Islet precursor cell (in vitro differentiated cells): ENCODE results near the gene KCTD20.
"Not testable (repeated sequence)": the region's sequence is repeated elsewhere in the genome, so short reads cannot be mapped to it uniquely, and the experiment has no call there.

Experiments
- DNase-seq: peaks from one replicate; pipeline ENCODE4 v3.0.0-alpha.2; 2018

The KCTD20 gene

GRCh38 chr6:36442671-36443470, at the start of gene KCTD20, which contains the start of gene PXT1:
Gene KCTD20 (plus strand): TSS chr6:36443000. CDS start chr6:36470098, 27,098 bp downstream.
Gene PXT1 (minus strand): TSS chr6:36442854. CDS start chr6:36426082, 16,772 bp downstream.
- DNase-seq, result peak; percentile 90

- no peak for DNase-seq
These were observed 42.8 kb upstream of the KCTD20 start for GRCh38 chr6:36399970-36400369.

GRCh38 chr6:36402481-36402880, 40.3 kb upstream of the KCTD20 start:
- DNase-seq, result no peak

- DNase-seq, result no peak
These were observed 38.6 kb upstream of the KCTD20 start for GRCh38 chr6:36404164-36404563.

DNA sequence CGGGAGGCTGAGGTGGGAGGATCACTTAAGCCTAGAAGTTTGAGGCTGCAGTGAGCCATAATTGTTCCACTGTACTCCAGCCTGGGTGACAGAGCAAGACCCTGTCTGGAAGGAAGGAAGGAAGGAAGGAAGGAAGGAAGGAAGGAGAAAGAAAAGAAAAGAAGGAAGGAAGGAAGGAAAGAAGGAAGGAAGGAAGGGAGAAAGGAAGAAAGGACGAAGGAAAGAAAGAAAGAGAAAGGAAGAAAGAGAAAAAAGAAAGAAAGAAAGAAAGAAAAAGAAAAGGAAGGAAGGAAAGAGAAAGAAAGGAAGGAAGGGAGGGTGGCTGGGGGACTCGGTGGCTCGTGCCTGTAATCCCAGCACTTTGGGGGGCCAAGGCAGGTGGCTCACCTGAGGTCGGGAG, 33.1 kb upstream of the KCTD20 start:
- not testable (repeated sequence) for DNase-seq

DNA sequence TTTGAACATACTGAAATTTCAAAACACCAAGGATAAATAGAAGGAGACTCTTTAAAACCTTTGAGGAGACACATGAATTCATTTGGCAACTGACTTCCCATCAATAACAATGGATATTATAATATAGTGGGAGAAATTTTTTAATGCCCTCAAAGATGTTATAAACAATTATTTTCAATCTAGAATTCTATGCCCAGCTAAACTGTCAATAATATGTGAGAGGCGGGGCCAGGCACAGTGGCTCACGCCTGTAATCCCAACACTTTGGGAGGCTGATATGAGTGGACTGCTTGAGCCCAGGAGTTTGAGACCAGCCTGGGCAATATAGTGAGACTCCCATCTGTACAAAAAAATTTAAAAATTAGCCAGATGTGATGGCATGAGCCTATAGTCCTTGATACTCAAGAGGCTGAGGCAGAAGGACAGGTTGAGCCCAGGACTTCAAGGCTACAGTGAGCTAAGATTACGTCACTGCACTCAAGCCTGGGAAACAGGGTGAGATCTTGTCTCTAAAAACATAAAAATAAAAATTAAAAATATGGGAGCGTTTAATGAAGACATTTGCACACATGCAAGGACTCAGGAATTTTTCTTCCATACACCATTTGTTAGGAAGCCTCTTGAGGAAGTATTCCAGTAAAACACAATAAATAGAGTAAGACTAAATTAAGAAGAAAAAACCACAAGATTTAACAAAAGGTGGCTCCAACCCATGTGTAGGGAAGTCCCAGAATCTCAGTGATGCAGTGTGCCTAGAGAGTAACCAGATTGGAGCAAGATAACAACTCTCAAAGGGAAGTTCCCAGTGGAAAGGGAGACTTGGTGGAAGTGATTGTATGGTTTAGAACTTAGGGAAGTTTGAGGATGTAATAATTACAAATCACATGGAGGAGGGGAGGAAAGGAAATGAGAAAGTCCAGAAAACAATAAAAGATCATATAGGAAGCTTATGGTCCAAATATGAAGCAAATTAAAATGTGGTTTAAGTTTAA, 29.0 kb upstream of the KCTD20 start:
- DNase-seq, result no peak

- DNase-seq, result no peak
These were observed 28.3 kb upstream of the KCTD20 start for GRCh38 chr6:36414481-36414880.

GRCh38 chr6:36418558-36418957, 24.2 kb upstream of the KCTD20 start:
- DNase-seq, result peak; percentile 65

- DNase-seq, result no peak
These were observed 23.5 kb upstream of the KCTD20 start for GRCh38 chr6:36419310-36419709.

DNA sequence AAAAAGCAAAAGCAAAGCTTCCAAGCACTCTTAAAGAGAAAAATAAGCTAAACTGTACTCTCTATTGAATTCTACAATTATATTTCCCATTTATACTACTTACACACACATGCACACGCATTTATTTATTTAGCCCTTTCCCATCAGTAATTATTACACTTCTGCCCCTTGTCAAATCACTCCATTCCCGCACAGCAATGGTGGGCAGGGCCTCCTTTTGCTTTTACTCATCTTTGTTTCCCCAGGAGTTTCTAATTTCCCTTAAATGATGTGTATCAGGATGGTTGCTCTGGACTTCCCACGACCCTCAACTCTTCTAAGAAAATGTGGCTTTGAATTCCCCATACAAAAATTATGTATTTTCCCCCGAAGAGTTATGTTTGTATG, 20.1 kb upstream of the KCTD20 start:
- no peak for DNase-seq

DNA sequence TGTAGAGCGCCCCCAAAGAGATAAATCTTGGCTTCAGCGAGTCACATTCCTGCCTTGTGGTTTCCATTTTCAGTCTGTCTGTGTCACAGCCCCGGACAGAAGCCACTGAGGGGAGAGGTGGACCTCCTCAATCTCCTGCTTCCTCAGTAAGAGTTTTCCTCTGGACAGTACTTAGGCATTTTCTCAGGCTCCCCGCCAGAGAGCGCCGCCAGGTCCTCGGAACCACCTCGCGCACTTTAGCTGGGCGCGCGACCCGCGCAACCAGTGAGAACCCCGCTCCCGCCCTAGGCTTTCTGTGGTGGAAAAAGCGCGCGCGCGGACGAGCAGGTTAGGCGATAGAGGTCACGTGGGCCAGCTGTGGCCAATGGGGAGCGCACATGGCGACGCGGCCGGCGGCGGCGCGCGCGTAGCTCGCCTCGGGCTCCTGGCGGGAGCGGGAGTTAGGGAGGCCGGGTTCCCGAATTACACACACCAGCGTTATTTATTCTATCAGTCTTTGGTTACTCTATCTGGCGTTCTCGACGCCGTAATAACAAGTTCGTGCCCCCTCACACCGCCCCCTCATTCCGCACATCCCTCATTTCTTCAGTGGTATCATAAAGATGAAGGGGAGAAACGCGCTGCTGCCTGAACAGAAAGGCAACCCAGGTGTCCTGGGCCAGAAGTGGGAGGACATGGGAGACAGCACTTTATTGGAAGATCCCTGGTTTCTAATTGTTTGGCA, 19.5 kb upstream of the KCTD20 start:
- peak; percentile 99 for DNase-seq

- DNase-seq, result no peak
These were observed 16.2 kb upstream of the KCTD20 start for GRCh38 chr6:36426622-36427021.

- no peak for DNase-seq
These were observed 13.9 kb upstream of the KCTD20 start for GRCh38 chr6:36428911-36429310.

DNA sequence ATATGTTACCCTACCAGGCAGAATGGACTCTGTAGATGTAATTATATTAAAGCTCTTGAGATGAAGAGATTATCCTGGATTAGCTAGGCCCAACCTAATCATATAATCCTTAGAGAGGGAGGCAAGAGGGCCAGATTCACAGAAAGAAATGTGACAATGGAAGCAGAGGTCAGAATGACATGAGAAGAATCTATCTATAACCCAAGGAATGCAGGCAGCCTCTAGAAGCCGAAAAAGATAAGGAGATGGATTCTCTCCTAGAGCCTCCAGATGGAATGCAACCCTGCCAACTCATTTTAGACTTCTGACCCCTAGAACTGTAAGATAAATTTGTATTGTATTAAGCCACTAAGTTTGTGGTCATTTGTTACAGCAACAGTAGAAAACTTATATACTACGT, 12.4 kb upstream of the KCTD20 start:
- DNase-seq, result no peak

GRCh38 chr6:36431197-36431596, 11.6 kb upstream of the KCTD20 start:
- DNase-seq, result no peak

GRCh38 chr6:36432151-36432671, 10.6 kb upstream of the KCTD20 start:
- peak; percentile 74 for DNase-seq

DNA sequence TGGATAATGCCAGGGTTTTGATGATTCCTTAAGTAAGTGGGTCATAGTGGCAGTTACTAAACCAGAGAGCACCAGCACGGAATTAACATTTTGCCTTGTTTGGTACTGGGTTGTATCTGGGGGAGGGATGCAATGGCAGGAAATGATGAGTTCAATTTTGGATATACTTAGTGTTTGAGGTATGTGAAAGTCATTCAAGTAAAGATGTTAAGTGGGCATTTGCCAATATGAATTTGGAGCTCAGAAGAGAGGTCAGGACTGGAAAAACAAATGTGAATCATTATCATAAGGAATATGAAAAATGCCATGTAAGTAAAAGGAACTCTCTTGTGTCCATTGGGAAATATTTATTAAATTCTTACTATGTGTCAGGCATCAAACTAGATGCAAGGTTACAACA, 6.3 kb upstream of the KCTD20 start:
- DNase-seq, result no peak

DNA sequence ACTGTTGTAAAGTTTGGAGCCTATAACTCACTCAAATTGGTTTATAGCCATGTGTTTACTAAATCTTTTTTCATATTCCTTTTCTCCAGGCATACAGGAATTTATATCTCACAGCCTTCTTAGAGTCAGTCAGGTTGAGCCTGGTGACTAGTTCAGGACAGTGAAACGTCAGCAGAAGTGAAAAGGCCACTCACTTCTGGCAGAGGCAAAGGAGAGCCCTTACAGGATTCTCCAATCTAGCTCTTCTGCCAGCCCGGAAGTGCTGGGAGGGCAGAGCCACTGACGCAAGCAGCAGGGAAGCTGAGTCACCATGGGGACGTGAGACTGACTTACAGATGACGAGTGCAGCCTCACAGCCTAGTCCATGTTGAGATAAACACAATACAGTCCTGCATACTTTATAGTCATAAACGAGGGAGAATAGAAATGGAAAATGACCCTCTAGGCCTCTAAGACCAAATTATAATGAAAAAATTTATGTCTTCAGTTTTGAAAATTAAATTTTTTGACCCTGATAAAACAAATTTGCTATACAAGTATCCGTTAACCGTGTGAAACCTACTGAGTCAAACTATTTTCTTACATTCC, 1.4 kb upstream of the KCTD20 start:
- peak; percentile 98 for DNase-seq

DNA sequence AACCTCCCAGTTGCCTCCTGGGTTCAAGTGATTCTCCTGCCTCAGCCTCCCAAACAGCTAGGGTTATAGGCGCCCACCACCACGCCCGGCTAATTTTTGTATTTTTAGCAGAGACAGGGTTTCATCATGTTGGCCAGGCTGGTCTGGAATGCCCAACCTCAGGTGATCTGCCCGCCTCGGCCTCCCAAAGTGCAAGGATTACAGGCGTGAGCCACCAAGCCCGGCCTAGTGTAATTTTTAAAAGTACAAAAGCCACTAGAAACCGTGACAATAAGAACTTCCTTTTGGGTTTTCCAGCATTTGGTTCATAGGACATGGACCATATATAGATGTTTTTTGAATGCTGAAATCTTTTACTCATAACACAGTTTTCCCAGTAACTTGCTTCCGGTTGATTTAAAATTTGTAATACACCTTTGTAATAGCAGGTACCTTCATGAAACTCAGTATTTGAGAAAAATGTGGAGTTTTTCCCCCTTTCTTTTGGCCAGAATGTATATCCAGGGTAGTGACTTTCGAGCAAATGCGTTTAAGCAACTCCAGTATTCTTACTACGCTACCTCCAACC, 613 bp upstream of the KCTD20 start:
- no peak for DNase-seq

DNA sequence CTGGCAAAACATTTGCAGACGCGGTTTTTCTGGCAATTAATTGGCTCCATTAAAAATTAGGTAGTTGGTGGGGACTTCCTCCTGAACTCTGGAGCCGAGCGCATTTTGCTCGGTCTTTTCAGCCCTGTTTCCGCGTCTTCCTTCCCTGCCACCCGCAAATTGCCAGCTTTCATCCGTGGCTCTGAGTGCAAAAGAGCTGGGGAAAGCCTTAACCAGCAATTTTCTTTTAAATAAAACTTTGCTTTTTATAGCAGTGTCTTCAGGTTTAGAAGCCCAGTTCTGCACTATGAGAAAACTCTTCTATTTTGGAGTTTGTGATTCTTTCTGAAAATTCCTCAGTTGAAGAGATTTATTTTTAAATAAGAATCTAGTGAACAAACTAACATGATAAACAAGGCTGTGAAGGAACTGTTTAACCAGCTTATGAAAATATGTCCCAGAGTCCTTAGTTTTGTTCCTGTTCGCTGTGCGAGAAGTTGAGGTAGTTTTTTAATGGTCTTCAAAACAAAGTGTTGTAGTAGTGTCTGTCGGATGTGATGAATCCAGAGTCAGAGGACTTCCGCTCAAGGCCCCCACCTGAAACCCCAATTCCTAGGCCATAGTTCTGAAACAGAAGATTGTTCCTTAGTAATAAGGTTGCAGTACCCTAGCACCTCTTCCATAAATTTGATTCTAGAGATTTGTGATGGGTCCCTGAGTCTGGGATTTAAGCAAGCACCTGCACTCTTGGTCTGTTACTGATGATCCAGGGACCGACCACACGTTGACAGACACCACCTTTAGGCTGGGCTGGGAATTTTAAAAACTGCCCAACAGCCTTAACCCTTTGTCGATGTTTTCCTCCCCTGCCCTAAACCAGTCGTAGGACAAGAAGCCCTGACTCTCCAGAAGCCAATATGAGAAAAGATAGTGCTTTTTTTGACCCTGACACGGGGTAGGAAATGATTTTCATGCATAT, 950 bp downstream of the KCTD20 start:
- DNase-seq, result peak; percentile 69

- DNase-seq, result no peak
These were observed 1.7 kb downstream of the KCTD20 start for GRCh38 chr6:36444470-36444869.
